ENCODE measurements around the gene MFNG.
A peak's percentile ranks its signal among the peaks of the same experiment; 100 is the strongest.

Gene MFNG

GRCh38 chr22:37443977-37444376 is 42.2 kb downstream of the MFNG start:
- no peak for DNase-seq

- no peak for DNase-seq
Observed at GRCh38 chr22:37443086-37443485, 43.1 kb downstream of the MFNG start.

- DNase-seq: no peak
Observed at GRCh38 chr22:37442537-37442936, 43.6 kb downstream of the MFNG start.

GRCh38 chr22:37442135-37442534 is 44.0 kb downstream of the MFNG start:
- no peak for DNase-seq

- no peak for DNase-seq
Observed at GRCh38 chr22:37440875-37441274, 45.3 kb downstream of the MFNG start.

GRCh38 chr22:37439347-37439746 is 46.8 kb downstream of the MFNG start:
- no peak for DNase-seq

- DNase-seq: no peak
Observed at GRCh38 chr22:37435970-37436603, 50.1 kb downstream of the MFNG start.

GRCh38 chr22:37433786-37434185 is 52.4 kb downstream of the MFNG start:
- DNase-seq: no peak

- DNase-seq: no peak
Observed at GRCh38 chr22:37432708-37433054, 53.5 kb downstream of the MFNG start.

GRCh38 chr22:37431801-37432707 is 54.1 kb downstream of the MFNG start:
- peak; percentile 59 for DNase-seq

GRCh38 chr22:37431366-37431765 is 54.8 kb downstream of the MFNG start:
- DNase-seq: no peak

- DNase-seq: no peak
Observed at GRCh38 chr22:37430941-37431340, 55.2 kb downstream of the MFNG start.

GRCh38 chr22:37428649-37429586 is 57.3 kb downstream of the MFNG start:
- DNase-seq: peak; percentile 39

- no peak for DNase-seq
Observed at GRCh38 chr22:37427711-37428635, 58.2 kb downstream of the MFNG start.

- DNase-seq: no peak
Observed at GRCh38 chr22:37427135-37427710, 59.0 kb downstream of the MFNG start, which contains the start of gene ELFN2. TSS of gene ELFN2 (minus strand) at chr22:37427479. CDS start at chr22:37375534, 51,945 bp downstream.

GRCh38 chr22:37426706-37427134 is 59.5 kb downstream of the MFNG start:
- DNase-seq: no peak

- DNase-seq: no peak
Observed at GRCh38 chr22:37425800-37426705, 60.1 kb downstream of the MFNG start.

- no peak for DNase-seq
Observed at GRCh38 chr22:37425369-37425768, 60.8 kb downstream of the MFNG start.

- DNase-seq: no peak
Observed at GRCh38 chr22:37423283-37423682, 62.9 kb downstream of the MFNG start.

- no peak for DNase-seq
Observed at GRCh38 chr22:37421468-37421877, 64.7 kb downstream of the MFNG start.

Measured in stimulated activated CD4-positive, alpha-beta T cell treated with anti-CD3 and anti-CD28 coated beads, Interleukin-1b, Interleukin-23, amount 100 ng/mL, for 48 hours (primary cell).